GM18502 (cell line): Measurements from ENCODE around the gene BIVM.

Experiments used
- ATAC-seq: cut with Tn5 transposase; IDR thresholded peaks from one replicate; pipeline ENCODE4 v1.9.1; 2021; ENCODE audit warnings: mild to moderate bottlenecking; ENCODE audit not compliant: unreplicated experiment, poor library complexity

Gene BIVM

GRCh38 chr13:102838982-102839381 is 40.1 kb downstream of the BIVM start:
- ATAC-seq, result no peak

DNA sequence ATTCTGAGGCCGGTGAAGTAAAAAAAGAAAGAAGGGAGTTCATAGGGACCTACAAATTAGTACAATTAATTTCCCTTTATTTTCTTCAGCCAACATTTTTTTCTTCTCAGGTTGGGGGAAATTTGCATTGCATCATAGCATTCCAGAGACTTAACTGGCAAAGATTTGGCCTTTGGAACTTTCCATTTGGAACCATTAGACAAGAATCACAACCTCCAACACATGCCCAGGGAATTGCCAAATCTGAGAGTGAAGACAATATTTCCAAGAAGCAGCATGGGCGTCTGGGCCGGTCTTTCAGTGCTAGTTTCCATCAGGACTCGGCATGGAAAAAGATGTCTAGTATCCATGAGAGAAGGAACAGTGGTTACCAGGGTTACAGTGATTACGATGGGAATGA is 40.5 kb downstream of the BIVM start:
- ATAC-seq, result no peak

- ATAC-seq, result peak; percentile 25
Observed at GRCh38 chr13:102845289-102845629, 46.3 kb downstream of the BIVM start.

- ATAC-seq, result peak; percentile 86
Observed at GRCh38 chr13:102845630-102846260, 46.8 kb downstream of the BIVM start, which contains the start of gene ERCC5. Gene ERCC5, plus strand, starts transcription at chr13:102846032. Its CDS starts 235 bp downstream, at chr13:102846267.

- peak; percentile 47 for ATAC-seq
Observed at GRCh38 chr13:102846261-102847015, 47.5 kb downstream of the BIVM start.

GRCh38 chr13:102847272-102848234 is 48.6 kb downstream of the BIVM start:
- ATAC-seq, result peak; percentile 19

DNA sequence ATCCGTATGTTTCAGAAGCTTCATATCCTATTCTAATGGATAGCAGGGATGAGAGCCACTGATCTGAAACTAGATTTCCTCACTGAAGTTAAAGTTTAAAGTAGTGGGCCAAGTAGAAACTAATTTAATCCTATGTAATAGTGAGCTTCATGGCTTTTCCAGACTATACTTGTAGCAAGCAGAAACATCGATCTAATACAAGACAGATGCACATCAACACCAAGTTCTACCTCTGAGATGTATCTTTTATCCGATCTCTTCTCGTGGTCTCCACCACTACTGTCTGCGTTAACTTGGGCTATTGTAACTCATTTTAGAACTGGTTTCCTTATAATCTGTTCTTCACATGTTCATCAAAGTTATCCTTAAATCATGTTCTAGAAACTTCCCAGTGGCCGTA is 50.0 kb downstream of the BIVM start:
- ATAC-seq, result no peak

DNA sequence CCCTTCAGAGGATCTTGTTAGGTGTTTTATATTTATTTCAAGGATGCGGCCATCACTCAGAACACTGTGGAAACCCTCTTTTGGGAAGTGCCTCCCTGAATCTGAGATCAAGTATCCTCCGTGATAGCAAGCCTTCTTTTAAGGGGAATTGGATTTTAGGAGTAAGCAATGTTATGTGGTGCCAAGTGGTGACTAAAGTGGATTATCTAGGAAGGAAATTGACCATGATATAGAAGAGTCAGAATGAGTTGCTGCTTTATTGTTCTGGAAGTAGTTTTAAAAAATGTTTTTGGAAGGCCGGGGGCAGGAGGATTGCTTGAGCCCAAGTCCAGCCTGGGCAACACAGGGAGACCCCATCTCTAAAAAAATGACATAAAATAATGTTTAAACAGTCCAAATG is 53.6 kb downstream of the BIVM start:
- ATAC-seq, result no peak

DNA sequence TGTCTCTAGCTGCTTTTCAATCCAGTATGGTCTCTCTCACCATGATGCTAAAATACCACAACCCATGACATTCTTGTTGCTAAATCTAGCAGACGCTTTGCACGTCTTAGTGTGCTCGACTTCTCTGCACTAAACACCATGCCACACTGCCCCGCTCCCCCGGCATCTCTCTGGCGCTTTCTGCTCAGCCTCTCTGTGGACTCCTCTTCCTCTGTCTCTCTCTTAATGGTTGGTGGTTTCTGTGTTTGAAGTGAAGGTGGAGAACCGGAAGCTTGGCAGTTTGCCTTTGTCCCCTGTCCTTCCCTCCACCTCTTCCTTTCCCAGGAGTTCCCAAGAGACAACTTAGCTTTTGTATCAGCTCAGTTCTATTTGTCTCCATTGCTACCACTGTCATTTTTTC is 55.8 kb downstream of the BIVM start:
- ATAC-seq, result peak; percentile 81

DNA sequence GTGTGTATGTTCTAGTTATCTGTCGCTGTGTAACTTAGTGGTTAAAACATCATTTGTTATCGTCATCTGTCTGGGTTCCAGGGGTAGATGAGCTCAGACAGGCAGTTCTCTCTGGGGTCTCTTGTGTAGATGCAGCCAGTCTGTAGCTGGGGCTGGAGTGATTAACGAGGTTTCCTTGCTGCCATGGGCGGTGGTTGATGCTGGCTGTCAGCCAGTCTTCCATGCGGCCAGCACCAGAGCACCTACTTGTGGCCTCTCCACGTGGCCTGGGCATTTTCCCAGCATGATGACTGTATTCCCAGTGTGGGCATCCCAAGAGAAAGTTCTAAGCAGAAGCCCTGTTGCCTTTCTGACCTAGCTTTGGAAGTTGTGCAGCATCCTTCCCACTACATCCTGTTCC is 57.6 kb downstream of the BIVM start:
- ATAC-seq, result no peak

DNA sequence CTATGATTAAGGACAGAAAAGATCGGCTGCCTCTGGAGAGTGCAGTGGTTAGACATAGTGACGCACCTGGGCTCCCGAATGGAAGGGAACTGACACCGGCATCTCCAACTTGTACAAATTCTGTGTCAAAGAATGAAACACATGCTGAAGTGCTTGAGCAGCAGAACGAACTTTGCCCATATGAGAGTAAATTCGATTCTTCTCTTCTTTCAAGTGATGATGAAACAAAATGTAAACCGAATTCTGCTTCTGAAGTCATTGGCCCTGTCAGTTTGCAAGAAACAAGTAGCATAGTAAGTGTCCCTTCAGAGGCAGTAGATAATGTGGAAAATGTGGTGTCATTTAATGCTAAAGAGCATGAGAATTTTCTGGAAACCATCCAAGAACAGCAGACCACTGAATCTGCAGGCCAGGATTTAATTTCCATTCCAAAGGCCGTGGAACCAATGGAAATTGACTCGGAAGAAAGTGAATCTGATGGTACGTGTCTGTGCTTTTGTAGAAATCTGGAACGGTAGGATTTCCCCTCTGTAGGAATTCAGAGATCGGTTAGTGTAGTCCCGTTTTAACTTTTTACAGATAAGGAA is 63.8 kb downstream of the BIVM start:
- ATAC-seq, result no peak

DNA sequence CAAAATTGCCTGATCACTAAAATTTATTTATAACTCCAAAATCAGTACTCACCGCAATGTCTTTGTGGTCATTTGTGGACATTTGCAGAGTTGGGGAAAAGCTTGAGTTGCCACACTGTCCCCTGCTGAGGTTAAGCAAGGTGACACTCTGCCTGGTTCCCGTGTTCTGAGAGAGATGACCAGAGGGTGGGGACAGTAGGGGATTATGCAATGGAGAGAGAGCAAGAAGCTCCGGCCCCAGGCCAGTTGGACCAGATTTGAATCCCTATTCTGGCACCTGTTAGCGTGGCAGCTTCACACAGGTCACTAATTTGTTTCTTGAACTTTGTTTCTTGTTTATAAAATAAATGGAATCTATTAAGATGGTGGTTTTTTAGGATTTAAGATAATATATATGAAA is 64.7 kb downstream of the BIVM start:
- no peak for ATAC-seq

DNA sequence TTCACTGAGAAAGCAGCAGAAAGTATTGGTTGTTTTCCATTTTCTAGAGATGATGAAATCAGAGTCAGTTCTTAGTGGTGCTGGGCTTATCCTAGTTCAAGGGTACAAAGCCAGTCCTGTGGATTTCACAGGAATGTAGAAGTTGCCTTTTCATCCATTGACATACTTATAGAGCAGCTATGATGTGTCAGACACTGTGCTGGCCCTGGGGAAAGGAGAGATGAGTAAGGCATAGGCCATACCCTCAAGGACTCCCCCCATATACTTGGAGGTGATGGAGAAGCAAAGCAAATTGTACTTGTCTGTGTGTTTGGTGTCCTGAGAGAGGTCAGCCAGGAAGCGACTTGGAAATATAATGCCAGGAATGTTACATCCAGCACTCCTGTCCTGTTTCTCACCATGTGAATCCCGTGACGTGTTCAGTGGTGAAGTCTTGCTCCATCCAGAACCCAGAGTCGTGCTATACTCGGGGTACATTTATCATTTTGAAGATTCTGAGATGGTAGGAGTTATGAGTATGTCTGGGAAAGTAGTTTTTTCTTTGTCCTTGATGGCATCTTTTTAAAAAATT is 69.5 kb downstream of the BIVM start:
- no peak for ATAC-seq

DNA sequence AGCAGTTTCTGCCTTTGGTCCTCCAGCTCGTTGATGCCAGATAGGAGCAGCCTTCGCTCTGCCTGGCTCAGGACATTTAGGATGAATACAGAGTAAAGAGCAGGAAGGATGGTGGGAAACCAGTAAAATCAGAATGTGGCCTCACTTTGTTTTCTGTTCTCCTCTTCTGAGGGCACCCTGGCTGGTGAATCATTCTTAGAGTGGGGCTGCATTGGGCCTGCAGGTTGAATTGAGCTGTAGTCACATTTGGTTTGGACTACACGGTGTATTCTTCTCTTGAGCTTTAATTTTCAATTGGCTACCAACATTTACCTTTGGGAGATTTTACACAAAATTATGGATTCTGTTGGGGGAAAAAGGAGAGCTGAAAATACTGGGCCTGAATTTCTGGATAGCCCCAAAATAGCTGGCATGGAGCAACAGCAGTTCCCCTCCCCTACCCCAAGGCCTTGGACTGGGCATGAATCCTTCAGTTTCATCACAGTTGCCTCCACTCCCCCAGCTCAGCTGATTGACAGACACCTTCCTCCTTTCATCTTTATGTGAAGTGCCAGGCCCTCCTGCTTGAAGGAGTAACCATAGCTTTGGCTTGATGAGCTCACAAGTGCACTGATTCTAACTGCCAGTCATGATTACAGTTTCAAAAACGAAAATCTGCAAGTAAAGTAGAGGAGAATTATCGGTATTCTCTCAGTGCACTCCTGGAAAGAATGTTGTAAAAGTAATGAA is 71.2 kb downstream of the BIVM start:
- ATAC-seq, result peak; percentile 16

DNA sequence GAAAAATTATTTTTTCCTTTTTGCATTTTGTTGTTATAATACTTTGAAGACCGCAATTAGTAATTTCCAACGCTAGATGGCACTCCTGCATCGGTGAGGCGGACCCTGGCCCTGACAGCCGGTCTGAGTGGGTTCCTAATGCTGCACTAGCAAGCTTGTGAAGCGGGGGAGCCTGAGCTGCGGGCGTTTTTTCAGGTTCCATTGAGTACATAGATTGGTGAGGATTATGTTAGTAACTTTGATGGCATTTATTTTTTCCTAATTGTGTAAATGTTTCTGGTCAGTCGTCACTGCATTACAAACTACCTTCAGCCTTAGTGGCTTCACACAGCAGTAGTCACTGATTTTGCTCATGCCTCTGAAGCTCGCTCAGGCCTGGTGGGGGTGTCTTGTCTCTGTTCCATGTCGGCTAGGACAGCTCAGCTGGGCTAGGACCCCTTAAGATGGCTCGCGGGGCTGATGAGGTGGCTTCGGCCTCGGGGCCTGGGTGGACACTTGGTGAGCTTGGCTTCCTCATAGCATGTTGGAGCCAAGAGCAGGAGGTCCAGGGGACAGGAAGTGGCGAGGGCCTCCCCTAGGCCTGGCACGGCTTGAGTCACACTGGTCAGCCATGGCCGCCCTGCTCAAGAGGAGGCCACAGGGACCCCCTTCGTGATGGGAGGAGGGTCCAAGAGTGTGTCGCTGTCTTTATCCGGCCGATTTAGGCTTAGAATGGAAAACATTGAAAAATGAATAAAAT is 71.9 kb downstream of the BIVM start:
- peak; percentile 76 for ATAC-seq

GRCh38 chr13:102872131-102872530 is 73.2 kb downstream of the BIVM start:
- no peak for ATAC-seq

- ATAC-seq, result no peak
Observed at GRCh38 chr13:102872531-102872930, 73.6 kb downstream of the BIVM start.

DNA sequence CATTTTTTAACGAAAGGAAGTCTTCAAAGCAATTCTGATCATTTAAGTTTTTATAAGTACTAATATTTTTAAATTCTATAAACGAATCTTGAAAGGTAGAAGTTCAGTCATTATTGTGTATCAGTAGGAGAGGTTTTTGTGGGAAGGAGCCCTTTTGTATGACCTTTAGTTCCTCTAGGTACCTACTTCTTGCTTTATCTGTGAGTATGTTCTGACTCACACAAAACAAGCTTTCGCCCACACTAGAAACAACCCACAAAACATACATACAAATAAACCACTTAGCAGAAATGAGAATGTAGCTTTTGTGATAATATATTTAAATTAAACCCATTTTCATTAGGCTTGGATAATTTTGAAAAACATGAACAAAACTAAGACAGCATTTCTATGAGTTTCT is 74.7 kb downstream of the BIVM start:
- ATAC-seq, result peak; percentile 72

- ATAC-seq, result no peak
Observed at GRCh38 chr13:102875256-102875655, 76.3 kb downstream of the BIVM start.
